GM12864 (cell line): Measurements from ENCODE around the gene PRRT3.
A peak's percentile ranks its signal among the peaks of the same experiment; 100 is the strongest.

Experiments
- DNase-seq: peaks from one replicate; pipeline ENCODE4 v3.0.0-alpha.2; 2011; ENCODE audit warnings: low read depth
- H3K4me3 ChIP-seq: 2 replicates; pipeline ENCODE4 v1.5.1; 2011; ENCODE audit warnings: mild to moderate bottlenecking, low read depth, low read length, control low read depth
- CTCF ChIP-seq: IDR thresholded peaks from 2 replicates; pipeline ENCODE4 v1.5.1; 2011; ENCODE audit warnings: low read depth, mild to moderate bottlenecking, moderate library complexity, low read length, control low read depth, inconsistent platforms; ENCODE audit errors: missing control alignments

Gene PRRT3

GRCh38 chr3:9951962-9952805 is at the start of gene PRRT3:
Gene PRRT3, minus strand, starts transcription at chr3:9952408. Its CDS starts 2,293 bp downstream, at chr3:9950115.
- H3K4me3 ChIP-seq, result peak within 1 kb of the TSS; percentile 91
- DNase-seq, result no peak
- no peak for TF ChIP-seq CTCF

- H3K4me3 ChIP-seq, result no peak overlapping the region
- no peak for TF ChIP-seq CTCF
- DNase-seq, result no peak
These were observed 48.5 kb upstream of the PRRT3 start for GRCh38 chr3:10000686-10001085.

- TF ChIP-seq CTCF, result no peak
- no peak overlapping the region for H3K4me3 ChIP-seq
These were observed 42.1 kb upstream of the PRRT3 start for GRCh38 chr3:9994086-9994844.

GRCh38 chr3:9986230-9986725 is 34.1 kb upstream of the PRRT3 start:
- H3K4me3 ChIP-seq, result peak overlapping the region; percentile 99
- no peak for TF ChIP-seq CTCF
- no peak for DNase-seq

More at GRCh38 chr3:9994086-9994844, 42.1 kb upstream of the PRRT3 start:
- no peak for DNase-seq

- no peak for TF ChIP-seq CTCF
- no peak overlapping the region for H3K4me3 ChIP-seq
- no peak for DNase-seq
These were observed 28.0 kb upstream of the PRRT3 start for GRCh38 chr3:9980251-9980650.

- no peak for DNase-seq
- TF ChIP-seq CTCF, result no peak
- H3K4me3 ChIP-seq, result no peak overlapping the region
These were observed 26.6 kb upstream of the PRRT3 start for GRCh38 chr3:9978710-9979305.
